Renal cortical epithelial cell (primary cell): ENCODE measurements around the gene NTNG1. TPM values are rescaled to one million over a fixed set of nuclear protein-coding genes. Genes with fewer than 3 reads are reported as not detected.
"Not testable (repeated sequence)": the region's sequence is repeated elsewhere in the genome, so short reads cannot be mapped to it uniquely, and the experiment has no call there.

ENCODE experiments used
- DNase-seq: peaks from one replicate; pipeline ENCODE4 v3.0.0-alpha.2; 2011; ENCODE audit warnings: low read depth
- total RNA-seq: library from RNA; depleted of rRNA; stranded (reverse); fragments of >200 nt; gene quantifications from 2 replicates; pipeline ENCODE4 v1.2.3, GENCODE V29; 2014

NTNG1 gene
- total RNA-seq, 1 donor from 2014 or later: 32.8 TPM

GRCh38 chr1:107142666-107143065, 1.8 kb downstream of the NTNG1 start:
- DNase-seq: no peak

- no peak for DNase-seq
These were observed 4.8 kb downstream of the NTNG1 start for GRCh38 chr1:107145637-107146036.

- DNase-seq: peak; percentile 19
These were observed 7.0 kb downstream of the NTNG1 start for GRCh38 chr1:107147843-107148242.

GRCh38 chr1:107149946-107150345, 9.1 kb downstream of the NTNG1 start:
- no peak for DNase-seq

- DNase-seq: no peak
These were observed 10.5 kb downstream of the NTNG1 start for GRCh38 chr1:107151295-107151694.

- no peak for DNase-seq
These were observed 11.6 kb downstream of the NTNG1 start for GRCh38 chr1:107152395-107152794.

- DNase-seq: peak; percentile 38
These were observed 12.2 kb downstream of the NTNG1 start for GRCh38 chr1:107153014-107153413.

- DNase-seq: no peak
These were observed 17.7 kb downstream of the NTNG1 start for GRCh38 chr1:107158496-107158895.

GRCh38 chr1:107158991-107159390, 18.2 kb downstream of the NTNG1 start:
- DNase-seq: no peak

GRCh38 chr1:107162745-107163144, 21.9 kb downstream of the NTNG1 start:
- no peak for DNase-seq

GRCh38 chr1:107164901-107165300, 24.1 kb downstream of the NTNG1 start:
- not testable (repeated sequence) for DNase-seq

- no peak for DNase-seq
These were observed 28.8 kb downstream of the NTNG1 start for GRCh38 chr1:107169615-107170014.

- DNase-seq: no peak
These were observed 30.5 kb downstream of the NTNG1 start for GRCh38 chr1:107171333-107171732.

- no peak for DNase-seq
These were observed 31.8 kb downstream of the NTNG1 start for GRCh38 chr1:107172450-107173170.

GRCh38 chr1:107175102-107175909, 34.5 kb downstream of the NTNG1 start:
- no peak for DNase-seq

- peak; percentile 29 for DNase-seq
These were observed 40.6 kb downstream of the NTNG1 start for GRCh38 chr1:107181253-107181969.

GRCh38 chr1:107183011-107183410, 42.2 kb downstream of the NTNG1 start:
- DNase-seq: peak; percentile 32

- peak; percentile 33 for DNase-seq
These were observed 44.0 kb downstream of the NTNG1 start for GRCh38 chr1:107184888-107185287.

- DNase-seq: no peak
These were observed 46.6 kb downstream of the NTNG1 start for GRCh38 chr1:107187399-107187798.

GRCh38 chr1:107188160-107188559, 47.3 kb downstream of the NTNG1 start:
- no peak for DNase-seq

- no peak for DNase-seq
These were observed 53.5 kb downstream of the NTNG1 start for GRCh38 chr1:107194380-107194779.

GRCh38 chr1:107195476-107195875, 54.6 kb downstream of the NTNG1 start:
- DNase-seq: peak; percentile 72
